T follicular helper cell (primary cell): Measurements from ENCODE around the gene PRR36.

Experiments
- DNase-seq: peaks from one replicate; pipeline ENCODE4 v3.0.0-alpha.2; 2020; ENCODE audit warnings: low read depth

Gene PRR36

DNA sequence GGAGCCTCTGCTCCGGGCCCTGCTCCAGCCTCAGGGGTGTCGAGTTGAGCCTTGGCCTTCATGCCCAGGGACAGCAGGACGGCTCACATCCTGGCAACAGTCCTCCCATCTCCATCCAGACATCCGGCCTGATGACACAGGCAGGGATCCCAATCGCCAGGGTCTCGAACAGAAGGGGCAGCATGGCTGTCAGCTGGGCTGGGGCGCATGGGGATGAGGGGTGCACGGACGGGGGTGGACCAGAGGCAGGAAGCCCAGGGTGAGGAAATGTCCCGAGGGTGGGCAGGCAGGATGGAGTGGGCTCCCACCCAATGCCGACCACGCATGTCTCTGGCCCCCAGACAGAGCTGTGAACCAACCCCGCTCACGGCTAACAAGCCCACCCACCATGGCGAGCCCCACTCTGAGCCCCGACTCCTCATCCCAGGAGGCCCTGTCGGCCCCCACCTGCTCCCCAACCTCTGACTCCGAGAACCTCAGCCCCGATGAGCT lies 28.0 kb downstream of the PRR36 start:
- no peak for DNase-seq

- no peak for DNase-seq
Measured at GRCh38 chr19:7845390-7846154, 28.6 kb downstream of the PRR36 start.

DNA sequence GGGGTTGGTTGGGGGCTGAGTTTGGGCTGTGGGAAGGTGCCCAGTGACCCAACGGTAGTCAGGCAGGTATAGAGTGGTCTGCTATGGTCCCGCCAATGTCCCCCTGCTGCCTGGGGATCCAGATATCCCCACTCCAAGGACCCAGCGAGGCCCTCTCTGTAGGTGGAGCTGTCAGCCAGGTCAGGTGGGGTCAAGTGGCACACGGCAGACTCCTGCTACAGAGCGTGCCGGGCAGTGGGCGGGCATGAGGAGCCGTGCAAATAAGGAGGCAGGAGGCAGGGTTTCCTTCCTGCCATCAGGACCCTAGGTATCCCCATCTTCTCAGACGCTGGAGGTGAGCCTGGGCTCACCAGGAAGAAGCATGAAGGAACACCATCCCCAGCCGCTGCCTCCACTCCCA lies 29.2 kb downstream of the PRR36 start:
- DNase-seq: no peak

- DNase-seq: no peak
Measured at GRCh38 chr19:7844405-7844804, 29.8 kb downstream of the PRR36 start.

GRCh38 chr19:7843521-7843920 lies 30.7 kb downstream of the PRR36 start:
- DNase-seq: no peak

DNA sequence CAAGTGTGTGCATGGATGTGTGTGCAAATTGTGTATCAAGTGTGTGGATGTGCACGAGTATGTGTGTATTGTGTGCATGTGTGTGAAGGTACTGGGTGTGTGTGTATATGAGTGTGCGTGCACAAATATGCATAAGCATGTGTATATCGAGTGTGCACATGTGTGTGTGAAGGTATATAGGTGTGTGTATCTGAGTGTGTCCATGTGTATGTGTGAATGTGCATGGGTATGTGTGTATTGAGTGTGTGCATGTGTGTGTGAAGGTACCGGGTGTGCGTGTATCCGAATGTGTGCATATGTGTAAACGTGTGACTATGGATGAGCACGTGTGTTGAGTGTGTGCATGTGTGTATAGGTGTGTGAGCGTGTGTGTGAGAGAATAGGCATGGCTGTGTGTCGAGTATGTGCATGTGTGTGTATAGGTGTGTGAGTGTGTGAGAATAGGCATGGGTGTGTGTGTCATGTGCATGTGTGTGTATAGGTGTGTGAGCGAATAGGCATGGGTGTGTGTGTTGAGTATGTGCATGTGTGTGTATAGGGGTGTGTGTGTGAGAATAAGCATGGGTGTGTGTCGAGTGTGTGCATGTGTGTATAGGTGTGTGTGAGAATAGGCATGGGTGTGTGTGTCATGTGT lies 31.4 kb downstream of the PRR36 start:
- DNase-seq: no peak

DNA sequence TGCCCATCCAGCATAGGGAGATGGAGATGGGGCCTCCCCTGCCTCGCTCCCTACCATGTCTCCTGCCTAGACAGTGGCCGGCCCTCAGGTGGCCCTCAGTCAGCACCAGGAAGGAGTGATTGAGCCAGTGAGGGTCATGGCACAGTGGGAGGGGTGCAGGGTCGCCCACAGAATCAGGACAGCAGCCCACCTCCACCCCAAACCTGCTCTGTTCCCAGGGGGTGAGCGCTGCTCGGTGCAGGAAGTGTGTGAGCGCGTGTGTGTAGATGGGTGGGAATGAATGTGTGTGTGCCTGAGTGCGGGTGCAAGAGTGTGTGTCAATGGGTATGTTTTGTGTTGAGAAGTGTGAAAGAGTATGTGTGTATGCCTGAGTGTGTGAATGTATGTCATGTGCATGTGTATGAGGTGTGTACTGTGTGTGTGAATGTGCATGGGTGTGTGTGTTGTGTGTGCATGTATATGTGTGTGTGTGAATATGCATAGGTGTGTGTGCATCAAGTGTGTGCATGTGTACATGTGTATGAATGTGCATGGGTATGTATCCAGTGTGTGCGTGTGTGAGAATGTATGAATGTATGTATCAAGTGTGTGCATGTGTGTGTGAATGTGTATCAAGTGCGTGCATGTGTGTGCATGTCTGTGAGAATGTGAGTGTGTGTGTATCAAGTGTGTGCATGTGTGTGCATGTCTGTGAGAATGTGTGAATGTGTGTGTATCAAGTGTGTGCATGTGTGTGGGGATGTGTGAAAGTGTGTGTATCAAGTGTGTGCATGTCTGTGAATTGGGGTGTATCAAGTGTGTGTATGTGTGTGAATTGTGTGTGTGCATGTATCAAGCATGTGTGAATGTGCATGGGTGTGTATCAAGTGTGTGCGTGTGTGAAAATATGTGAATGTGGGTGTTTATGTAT lies 32.2 kb downstream of the PRR36 start:
- DNase-seq: no peak

DNA sequence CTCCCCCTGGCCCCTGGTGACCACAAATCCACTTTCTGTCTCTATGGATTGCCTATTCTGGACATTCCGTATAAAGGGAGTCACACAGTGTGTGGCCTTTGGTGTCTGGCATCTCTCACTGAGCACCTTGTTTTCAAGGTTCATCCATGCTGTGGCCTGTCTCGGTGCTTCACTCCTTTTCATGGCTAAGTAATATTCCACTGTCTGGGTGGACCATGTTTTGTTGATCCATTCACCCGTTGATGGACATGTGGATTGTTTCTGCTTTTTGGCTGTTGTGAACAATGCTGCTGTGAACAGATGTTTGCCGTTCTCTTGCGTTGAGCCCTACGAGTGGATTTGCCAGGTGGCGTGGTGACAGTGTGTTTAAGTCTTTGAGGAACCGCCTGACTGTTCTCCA lies 33.6 kb downstream of the PRR36 start:
- no peak for DNase-seq

GRCh38 chr19:7839476-7839875 lies 34.7 kb downstream of the PRR36 start:
- no peak for DNase-seq

- DNase-seq: no peak
Measured at GRCh38 chr19:7833225-7834099, 40.7 kb downstream of the PRR36 start.

DNA sequence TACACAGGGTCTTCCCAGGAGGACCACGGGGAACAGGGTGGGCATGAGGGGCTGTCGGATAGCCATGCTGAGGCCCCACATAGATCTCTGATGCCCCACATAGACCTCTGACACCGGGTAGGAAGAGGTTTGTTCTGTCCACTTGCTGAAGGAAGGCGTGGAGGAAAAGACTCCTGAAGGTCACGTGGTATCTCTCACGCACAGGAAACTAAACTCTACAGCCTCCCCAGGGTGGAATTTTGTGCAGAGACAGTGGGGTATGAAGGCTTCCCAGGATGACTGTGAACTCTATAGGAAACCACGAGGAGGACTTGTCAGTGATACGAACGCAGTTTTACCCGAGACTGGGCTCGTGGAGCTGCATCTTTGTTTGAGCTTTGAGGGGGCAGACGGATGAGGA lies 41.4 kb downstream of the PRR36 start:
- DNase-seq: no peak

DNA sequence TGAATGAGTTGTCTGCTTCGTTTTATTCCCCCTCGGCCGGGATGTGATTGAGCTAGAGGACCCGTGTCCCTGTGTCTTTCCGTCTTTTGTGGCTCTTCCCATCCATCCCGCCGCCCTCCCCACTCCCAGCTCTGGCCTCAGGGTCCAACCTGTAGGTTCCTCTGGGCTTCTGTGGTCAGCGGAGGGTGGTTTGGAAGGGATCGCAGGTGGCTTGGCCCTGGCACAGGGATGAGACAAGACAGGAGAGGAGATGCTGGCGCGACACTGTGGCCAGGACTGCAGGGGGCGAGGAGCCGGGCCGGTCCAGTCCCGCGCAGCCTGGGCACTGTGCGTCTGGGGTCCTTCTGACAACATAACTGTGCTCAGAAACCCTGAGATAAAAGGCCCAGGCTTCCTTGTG lies 42.2 kb downstream of the PRR36 start:
- no peak for DNase-seq

DNA sequence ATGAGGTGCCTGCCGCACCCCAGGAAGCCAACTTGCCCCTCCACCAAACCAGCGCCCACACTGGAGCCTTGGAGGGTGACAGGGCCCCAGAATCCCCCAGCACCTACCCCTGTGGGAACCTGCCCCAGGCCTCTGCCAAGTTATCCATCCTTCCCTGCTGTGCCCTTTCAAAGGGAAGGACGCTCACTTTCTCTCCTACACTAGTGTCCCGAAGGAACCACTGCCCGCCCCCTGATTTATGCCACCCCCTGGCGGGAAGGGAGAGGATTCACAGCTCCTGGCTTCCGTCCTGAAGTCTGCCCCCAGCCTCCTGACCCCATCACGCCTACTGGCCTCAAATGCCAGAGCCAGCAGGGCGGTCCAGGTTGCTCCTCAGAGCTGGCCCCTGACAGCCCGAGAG lies 42.7 kb downstream of the PRR36 start:
- no peak for DNase-seq

- no peak for DNase-seq
Measured at GRCh38 chr19:7830823-7831222, 43.4 kb downstream of the PRR36 start.

GRCh38 chr19:7830272-7830771 lies 43.9 kb downstream of the PRR36 start:
- DNase-seq: no peak

DNA sequence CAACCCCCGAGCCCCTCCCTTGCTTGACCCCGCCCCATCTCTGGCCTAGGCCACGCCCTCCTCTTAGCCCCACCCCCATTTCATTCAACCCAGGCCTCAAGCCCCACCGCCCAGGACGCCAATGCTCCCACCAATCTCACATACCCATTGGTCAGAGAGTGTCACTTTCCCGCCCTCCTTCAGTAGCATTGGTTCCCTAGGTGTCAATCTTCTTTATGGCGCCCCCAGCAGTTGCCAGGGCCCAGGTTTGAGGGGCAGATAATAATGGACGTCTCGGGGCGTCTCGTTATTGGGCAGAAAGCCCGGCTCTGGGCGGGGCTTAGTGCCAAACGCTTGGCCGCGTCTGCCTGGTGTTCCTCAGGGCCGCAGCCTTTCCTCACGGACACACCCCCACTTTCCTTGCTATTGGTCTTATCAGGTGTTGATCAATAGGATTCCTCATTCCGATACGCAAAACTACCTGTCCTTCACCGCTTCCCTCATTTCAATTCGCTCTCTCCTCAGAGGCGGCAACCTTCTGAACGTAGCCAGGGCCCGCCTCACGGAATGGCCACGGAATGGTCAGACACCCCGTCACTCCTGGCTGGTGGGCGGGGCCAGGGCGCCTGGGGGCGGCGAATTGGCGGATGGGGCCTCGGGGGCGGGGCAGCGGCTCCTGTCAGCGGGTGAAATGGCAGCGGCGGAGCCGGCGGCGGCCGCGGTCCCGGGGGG lies 44.5 kb downstream of the PRR36 start, which contains the start of gene EVI5L:
Gene EVI5L, plus strand, starts transcription at position 658 of the 711 bp plus-strand sequence. CDS start 16,325 bp downstream, outside the sequence.
- peak; percentile 99 for DNase-seq

GRCh38 chr19:7829166-7829520 lies 45.0 kb downstream of the PRR36 start:
- no peak for DNase-seq

GRCh38 chr19:7823686-7824301 lies 50.4 kb downstream of the PRR36 start:
- no peak for DNase-seq

DNA sequence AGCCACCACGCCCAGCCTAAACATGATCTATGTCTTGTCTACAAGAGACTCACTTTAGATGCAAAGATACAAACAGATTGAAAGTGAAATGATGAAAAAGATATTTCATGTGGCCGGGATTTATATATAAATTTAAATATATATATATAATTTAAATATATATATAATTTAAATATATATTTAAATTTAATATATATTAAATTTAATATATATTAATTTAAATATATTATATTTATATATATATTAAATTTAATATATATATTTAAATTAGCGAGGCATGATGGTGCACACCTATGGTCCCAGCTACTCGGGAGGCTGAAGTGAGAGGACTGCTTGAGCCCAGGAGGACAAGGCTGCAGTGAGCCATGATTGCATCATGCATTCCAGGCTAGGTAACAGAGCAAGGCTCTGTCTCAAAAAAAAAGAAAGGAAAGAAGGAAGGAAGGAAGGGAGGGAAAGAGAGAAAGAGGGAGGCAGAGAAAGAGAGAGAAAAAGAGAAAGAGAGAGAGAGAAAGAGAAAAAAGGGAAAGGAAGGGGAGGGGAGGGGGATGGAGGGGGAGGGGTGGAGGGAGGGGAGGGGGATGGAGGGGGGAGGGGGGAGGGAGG lies 51.2 kb downstream of the PRR36 start:
- DNase-seq: no peak

DNA sequence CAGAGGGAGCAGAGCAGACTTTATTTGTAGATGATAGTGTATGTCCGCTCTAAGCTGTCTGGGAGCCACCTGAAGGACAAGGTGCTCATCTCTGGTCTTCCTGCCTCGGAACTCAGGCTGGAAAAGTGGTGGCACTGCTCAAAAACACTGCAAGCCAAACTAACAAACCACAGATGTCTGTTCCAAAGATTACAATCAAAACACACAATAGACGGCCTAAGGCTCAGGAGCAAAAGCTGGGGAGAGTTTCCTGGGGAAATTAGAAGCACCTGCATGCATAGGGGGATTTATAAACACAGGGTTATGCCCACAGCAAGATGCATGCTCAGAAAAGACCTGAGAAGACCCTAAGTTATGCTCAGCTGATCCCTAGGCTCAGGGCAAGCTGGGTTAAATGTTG lies 53.6 kb downstream of the PRR36 start:
- no peak for DNase-seq
